K562 (cell line): ENCODE data around the gene GPATCH2. TPM values are rescaled to one million over a fixed set of nuclear protein-coding genes. Genes with fewer than 3 reads are reported as not detected.

Experiments
- CAMTA2 ChIP-seq: fragments of 250-450 bp; sonication (Bioruptor Pico); conservative IDR thresholded peaks from 2 replicates; pipeline ENCODE4 v1.5.1; 2022
- GTF2B ChIP-seq: IDR thresholded peaks from 2 replicates; pipeline ENCODE4 v1.6.1; 2011; ENCODE audit not compliant: insufficient read length; ENCODE audit errors: extremely low read depth
- NFYB ChIP-seq: IDR thresholded peaks from 2 replicates; pipeline ENCODE4 v1.6.1; 2011; ENCODE audit warnings: mild to moderate bottlenecking, moderate library complexity; ENCODE audit not compliant: insufficient read length; ENCODE audit errors: extremely low read depth
- SAP30 ChIP-seq: fragments of 200-600 bp; sonication (generic); IDR thresholded peaks from 2 replicates; pipeline ENCODE4 v1.6.1; 2012; ENCODE audit warnings: borderline replicate concordance, low read depth, mild to moderate bottlenecking, moderate library complexity, low read length, control low read depth, inconsistent platforms; ENCODE audit not compliant: insufficient read depth, poor library complexity, severe bottlenecking
- TRIM28 ChIP-seq: fragments of 450-650 bp; IDR thresholded peaks from 2 replicates; pipeline ENCODE4 v1.6.1; 2017
- ZNF347 ChIP-seq: fragments of 450-650 bp; formaldehyde crosslinking; IDR thresholded peaks from 2 replicates; pipeline ENCODE4 v1.4.0; 2020; ENCODE audit warnings: low read depth, mild to moderate bottlenecking, moderate library complexity
- ZNF695 ChIP-seq: fragments of 450-650 bp; formaldehyde crosslinking; IDR thresholded peaks from 2 replicates; pipeline ENCODE4 v1.4.0; 2020; ENCODE audit warnings: mild to moderate bottlenecking, moderate library complexity
- polyA plus RNA-seq, 8 experiments: library from polyadenylated mRNA; depleted of rRNA in 4 of 8; stranded (reverse) in 5 of 8; unstranded in 3 of 8; fragments of >200 nt; fragmentation: Nextera tagmentation in 2 of 8; fragmentation: Illumina TruSeq in 1 of 8; extraction: Ambion mirVana in 2 of 8; extraction: Trizol in 1 of 8; gene quantifications; 2 replicates each; pipeline versions ENCODE4 v1.2.1 to v1.2.3, GENCODE V29; 2011 to 2014; ENCODE audit warnings: inconsistent platforms in 1 of 8, missing spikeins in 1 of 8
- total RNA-seq, 7 experiments: library from RNA; depleted of rRNA in 6 of 7; stranded (reverse); fragments of >200 nt in 6 of 7; fragmentation: Illumina TruSeq in 2 of 7; extraction: Trizol in 2 of 7; gene quantifications; 2 replicates each; pipeline versions ENCODE4 v1.2.1 to v1.2.3, GENCODE V29; 2011 to 2021; ENCODE audit warnings: low replicate concordance in 1 of 7
- TF ChIP-seq, protein P1 (sequence below), 2 experiments: fragments of 450-650 bp in 1 of 2; IDR thresholded peaks; 2 replicates each; pipeline ENCODE4 v1.6.1; 2011 to 2017; ENCODE audit warnings: low read depth in 2 of 2, antibody characterized with exemption in 1 of 2, borderline replicate concordance in 1 of 2, low read length in 1 of 2, mild to moderate bottlenecking in 1 of 2, mixed read lengths in 1 of 2; ENCODE audit not compliant: control insufficient read depth in 1 of 2

GPATCH2 gene
- total and polyA plus RNA-seq, 9 of the 15 experiments (the other 6 are each of a cell fraction or from before 2014, with no cell fraction given) = 0.38 to 2.0 (median 0.55) TPM

- TF ChIP-seq, protein P1, sequence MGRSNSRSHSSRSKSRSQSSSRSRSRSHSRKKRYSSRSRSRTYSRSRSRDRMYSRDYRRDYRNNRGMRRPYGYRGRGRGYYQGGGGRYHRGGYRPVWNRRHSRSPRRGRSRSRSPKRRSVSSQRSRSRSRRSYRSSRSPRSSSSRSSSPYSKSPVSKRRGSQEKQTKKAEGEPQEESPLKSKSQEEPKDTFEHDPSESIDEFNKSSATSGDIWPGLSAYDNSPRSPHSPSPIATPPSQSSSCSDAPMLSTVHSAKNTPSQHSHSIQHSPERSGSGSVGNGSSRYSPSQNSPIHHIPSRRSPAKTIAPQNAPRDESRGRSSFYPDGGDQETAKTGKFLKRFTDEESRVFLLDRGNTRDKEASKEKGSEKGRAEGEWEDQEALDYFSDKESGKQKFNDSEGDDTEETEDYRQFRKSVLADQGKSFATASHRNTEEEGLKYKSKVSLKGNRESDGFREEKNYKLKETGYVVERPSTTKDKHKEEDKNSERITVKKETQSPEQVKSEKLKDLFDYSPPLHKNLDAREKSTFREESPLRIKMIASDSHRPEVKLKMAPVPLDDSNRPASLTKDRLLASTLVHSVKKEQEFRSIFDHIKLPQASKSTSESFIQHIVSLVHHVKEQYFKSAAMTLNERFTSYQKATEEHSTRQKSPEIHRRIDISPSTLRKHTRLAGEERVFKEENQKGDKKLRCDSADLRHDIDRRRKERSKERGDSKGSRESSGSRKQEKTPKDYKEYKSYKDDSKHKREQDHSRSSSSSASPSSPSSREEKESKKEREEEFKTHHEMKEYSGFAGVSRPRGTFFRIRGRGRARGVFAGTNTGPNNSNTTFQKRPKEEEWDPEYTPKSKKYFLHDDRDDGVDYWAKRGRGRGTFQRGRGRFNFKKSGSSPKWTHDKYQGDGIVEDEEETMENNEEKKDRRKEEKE (IDR thresholded peaks at IDR 0.05; ENCODE audit: borderline replicate concordance in 1 of 2, control insufficient read depth in 1 of 2, low read depth in 2 of 2, low read length in 1 of 2) = no peak
- TF ChIP-seq SAP30 = no peak
- no peak for TF ChIP-seq NFYB
- no peak for TF ChIP-seq CAMTA2
- no peak for TF ChIP-seq GTF2B
- no peak for TF ChIP-seq TRIM28
- no peak for TF ChIP-seq ZNF347 (CRISPR knock-in tag)
- TF ChIP-seq ZNF695 = no peak
Observed at GRCh38 chr1:217562229-217562878, 68.5 kb downstream of the GPATCH2 start (continued).
